ENCODE measurements around the gene RETN. TPM values are rescaled to one million over a fixed set of nuclear protein-coding genes. Genes with fewer than 3 reads are reported as not detected.

The RETN gene
- polyA plus RNA-seq, 1 of the 3 experiments (the other 2 are of a cell fraction): not detected

GRCh38 chr19:7682175-7682855 is 13.5 kb downstream of the RETN start (continued):
- no peak for TF ChIP-seq RCOR1 (IDR thresholded peaks at IDR 0.05; ENCODE audit: low read length)
- no peak for TF ChIP-seq CHD2 (IDR thresholded peaks at IDR 0.05; ENCODE audit: low read length, partially characterized antibody)
- TF ChIP-seq GATA2 (CRISPR knock-in tag; IDR thresholded peaks at IDR 0.05): no peak
- no peak for TF ChIP-seq ZBTB33 (IDR thresholded peaks at IDR 0.05; ENCODE audit: borderline replicate concordance, low read depth)
- no peak for TF ChIP-seq TCF12 (IDR thresholded peaks at IDR 0.05)

DNA sequence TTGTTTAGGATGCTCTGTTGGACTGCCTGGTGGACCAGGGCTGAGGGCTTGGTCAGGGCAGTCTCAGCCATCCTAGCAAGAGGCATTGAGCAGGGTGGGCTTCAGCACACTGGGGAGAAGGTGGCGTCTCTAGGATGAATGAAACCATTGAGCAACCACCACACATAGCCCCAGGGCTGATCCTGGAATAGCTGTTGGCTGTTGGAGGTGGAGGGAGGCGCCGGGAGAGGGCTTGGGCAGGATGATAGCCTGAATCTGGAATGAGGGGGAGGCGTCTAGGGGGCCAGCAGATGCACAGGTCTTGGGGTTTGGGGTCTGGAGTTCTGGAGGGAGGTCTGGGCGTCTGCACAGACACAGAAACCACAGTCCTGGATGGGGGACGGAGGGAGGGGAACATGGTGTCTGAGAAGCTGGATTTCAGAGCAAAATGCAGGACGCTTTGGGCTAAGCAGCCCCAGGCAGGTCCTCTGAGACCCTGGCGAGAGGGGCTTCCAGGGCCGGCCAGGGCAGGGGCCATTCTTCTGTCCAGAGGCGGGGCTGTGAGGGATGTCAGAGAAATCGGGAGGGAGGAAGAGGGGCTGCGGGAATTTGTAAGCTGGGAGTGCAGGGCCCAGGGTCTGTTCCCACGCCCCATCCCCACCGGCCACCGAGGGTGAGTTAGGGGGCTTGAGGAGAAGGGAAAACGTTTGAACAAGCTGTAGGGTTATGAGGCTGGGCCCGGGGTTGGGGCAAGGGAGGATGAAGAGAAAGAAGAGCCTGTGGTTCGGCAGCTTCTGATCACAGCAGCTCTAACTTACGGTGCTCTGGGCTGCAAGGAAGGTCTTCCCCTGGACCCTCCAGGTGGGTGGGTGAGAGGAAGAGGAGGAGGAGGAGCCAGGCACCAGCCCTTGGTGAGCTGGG is 16.9 kb downstream of the RETN start:
- H3K27me3 ChIP-seq (ENCODE audit: insufficient read depth): peaks cover 19% of the 10 kb centered on the region; the same call in 1 of the 2 replicates
- no peak overlapping the region for H2AFZ ChIP-seq (ENCODE audit: low read depth)
- no peaks in the 10 kb centered on the region for H3K9me2 ChIP-seq
- no peaks in the 10 kb centered on the region for H3K9me3 ChIP-seq
- CTCF ChIA-PET: interaction anchor here (0.7 to 8.2 kb wide), 4 partner anchors 33 to 331 kb away, joined by 3 to 171 read pairs (median 7); no protein-coding TSS in a partner anchor
- no peak overlapping the region for H3K9ac ChIP-seq
- DNase-seq: no peak
- no peak overlapping the region for H3K27ac ChIP-seq (ENCODE audit: low read depth in 2 of 2, low read length in 1 of 2)
- H3K4me2 ChIP-seq: no peak overlapping the region
- no peaks in the 10 kb centered on the region for H3F3A ChIP-seq (replicated peaks; ENCODE audit: insufficient read depth)
- no peak for TF ChIP-seq REST (IDR thresholded peaks at IDR 0.05; ENCODE audit: low read depth, low read length)
- no peak for TF ChIP-seq GATA2 (CRISPR knock-in tag; IDR thresholded peaks at IDR 0.05)
- TF ChIP-seq TCF12 (IDR thresholded peaks at IDR 0.05): no peak
- no peak for TF ChIP-seq EZH2phosphoT487 (IDR thresholded peaks at IDR 0.05; ENCODE audit: borderline replicate concordance, low read depth)
- no peak for TF ChIP-seq RAD21 (IDR thresholded peaks at IDR 0.05; ENCODE audit: low read length)
- no peak for TF ChIP-seq ZBTB33 (IDR thresholded peaks at IDR 0.05; ENCODE audit: borderline replicate concordance, low read depth)
- no peak for TF ChIP-seq NRF1 (IDR thresholded peaks at IDR 0.05; ENCODE audit: low read depth, low read length)
- TF ChIP-seq RFX5 (IDR thresholded peaks at IDR 0.05; ENCODE audit: low read length): no peak
- no peak for TF ChIP-seq GABPA (IDR thresholded peaks at IDR 0.05; ENCODE audit: low read depth)
- TF ChIP-seq, protein P1, sequence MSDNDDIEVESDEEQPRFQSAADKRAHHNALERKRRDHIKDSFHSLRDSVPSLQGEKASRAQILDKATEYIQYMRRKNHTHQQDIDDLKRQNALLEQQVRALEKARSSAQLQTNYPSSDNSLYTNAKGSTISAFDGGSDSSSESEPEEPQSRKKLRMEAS (IDR thresholded peaks at IDR 0.05; ENCODE audit: low read depth): no peak
- TF ChIP-seq RCOR1 (IDR thresholded peaks at IDR 0.05; ENCODE audit: low read length): no peak
- TF ChIP-seq TEAD4 (IDR thresholded peaks at IDR 0.05; ENCODE audit: borderline replicate concordance, insufficient read depth): no peak
- peaks cover 5 to 6% of the 10 kb centered on the region in 2 experiments for H3K36me3 ChIP-seq (replicated peaks in 1 of 2; ENCODE audit: control insufficient read depth in 1 of 2, insufficient read depth in 2 of 2, low read length in 1 of 2)
- WGBS (ENCODE audit: low lambda C conversion rate): 46% methylated on average over 18 of the region's 19 CpGs
- no peak overlapping the region for H3K4me3 ChIP-seq (ENCODE audit: low read depth in 2 of 2, low read length in 1 of 2)
- H3K4me1 ChIP-seq (ENCODE audit: control insufficient read depth in 1 of 2, insufficient read depth in 2 of 2, low read depth in 1 of 2, low read length in 1 of 2): peaks cover 0 to 9% of the 10 kb centered on the region in 2 experiments; a peak in 1 of 4 replicates
- H4K20me1 ChIP-seq (ENCODE audit: insufficient read depth): no peaks in the 10 kb centered on the region
- H3K79me2 ChIP-seq (ENCODE audit: insufficient read depth): peaks cover 13% of the 10 kb centered on the region
- POLR2A ChIA-PET: no interaction called here

Data from SK-N-SH (cell line).